GM12864 (cell line): ENCODE measurements around the gene IKZF1.
"Not testable (repeated sequence)": the region's sequence is repeated elsewhere in the genome, so short reads cannot be mapped to it uniquely, and the experiment has no call there.

Experiments
- DNase-seq: peaks from one replicate; pipeline ENCODE4 v3.0.0-alpha.2; 2011; ENCODE audit warnings: low read depth
- H3K4me3 ChIP-seq: 2 replicates; pipeline ENCODE4 v1.5.1; 2011; ENCODE audit warnings: mild to moderate bottlenecking, low read depth, low read length, control low read depth
- CTCF ChIP-seq: IDR thresholded peaks from 2 replicates; pipeline ENCODE4 v1.5.1; 2011; ENCODE audit warnings: low read depth, mild to moderate bottlenecking, moderate library complexity, low read length, control low read depth, inconsistent platforms; ENCODE audit errors: missing control alignments

The IKZF1 gene

GRCh38 chr7:50335230-50335794 lies 30.8 kb downstream of the IKZF1 start:
- H3K4me3 ChIP-seq = no peak overlapping the region
- no peak for TF ChIP-seq CTCF
- DNase-seq = no peak

GRCh38 chr7:50335795-50336754 lies 31.6 kb downstream of the IKZF1 start:
- TF ChIP-seq CTCF = peak; percentile 21
- no peak for DNase-seq
- H3K4me3 ChIP-seq = no peak overlapping the region

- TF ChIP-seq CTCF = no peak
- H3K4me3 ChIP-seq = no peak overlapping the region
- DNase-seq = no peak
These were observed 32.6 kb downstream of the IKZF1 start for GRCh38 chr7:50336894-50337703.

GRCh38 chr7:50339472-50339871 lies 35.0 kb downstream of the IKZF1 start:
- H3K4me3 ChIP-seq, DNase-seq: not testable (repeated sequence)

- no peak for DNase-seq
- no peak overlapping the region for H3K4me3 ChIP-seq
These were observed 35.5 kb downstream of the IKZF1 start for GRCh38 chr7:50339990-50340500.

GRCh38 chr7:50341724-50342123 lies 37.2 kb downstream of the IKZF1 start:
- no peak for DNase-seq
- no peak for TF ChIP-seq CTCF
- no peak overlapping the region for H3K4me3 ChIP-seq

More at GRCh38 chr7:50339990-50340500, 35.5 kb downstream of the IKZF1 start:
- TF ChIP-seq CTCF = peak; percentile 8
